GM12892 (cell line): ENCODE results near the gene ORAI3.
"Not testable (repeated sequence)": the region's sequence is repeated elsewhere in the genome, so short reads cannot be mapped to it uniquely, and the experiment has no call there.

Source experiments
- POLR2A ChIP-seq: IDR thresholded peaks from 2 replicates; pipeline ENCODE4 v1.6.1; 2011; ENCODE audit warnings: low read depth, low read length, control low read depth
- POLR2AphosphoS5 ChIP-seq: IDR thresholded peaks from 2 replicates; pipeline ENCODE4 v1.6.1; 2011; ENCODE audit warnings: low read depth, low read length, control low read depth
- TAF1 ChIP-seq: IDR thresholded peaks from 2 replicates; pipeline ENCODE4 v1.6.1; 2011; ENCODE audit warnings: low read depth, mild to moderate bottlenecking, control low read depth, low read length, borderline replicate concordance

DNA sequence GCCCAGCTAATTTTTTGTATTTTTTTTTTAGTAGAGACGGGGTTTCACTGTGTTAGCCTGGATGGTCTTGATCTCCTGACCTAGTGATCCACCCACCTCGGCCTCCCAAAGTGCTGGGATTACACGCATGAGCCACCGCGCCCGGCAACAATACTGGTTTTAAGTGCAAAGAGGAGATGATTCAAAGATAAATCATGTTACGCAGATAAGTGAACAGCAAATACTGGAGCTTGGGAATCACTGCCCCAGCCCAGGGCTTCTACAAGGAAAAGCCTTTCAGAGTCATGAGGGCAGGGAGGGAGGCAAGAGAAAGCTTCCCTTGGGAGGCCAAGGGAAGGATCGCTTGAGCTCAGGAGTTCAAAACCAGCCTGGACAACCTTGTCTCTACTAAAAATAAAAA lies 9.3 kb upstream of the ORAI3 start:
- TF ChIP-seq POLR2AphosphoS5, TAF1, POLR2A: not testable (repeated sequence)
